ENCODE measurements around the gene SACM1L.
A peak's percentile ranks its signal among the peaks of the same experiment; 100 is the strongest.

Gene SACM1L, protein sequence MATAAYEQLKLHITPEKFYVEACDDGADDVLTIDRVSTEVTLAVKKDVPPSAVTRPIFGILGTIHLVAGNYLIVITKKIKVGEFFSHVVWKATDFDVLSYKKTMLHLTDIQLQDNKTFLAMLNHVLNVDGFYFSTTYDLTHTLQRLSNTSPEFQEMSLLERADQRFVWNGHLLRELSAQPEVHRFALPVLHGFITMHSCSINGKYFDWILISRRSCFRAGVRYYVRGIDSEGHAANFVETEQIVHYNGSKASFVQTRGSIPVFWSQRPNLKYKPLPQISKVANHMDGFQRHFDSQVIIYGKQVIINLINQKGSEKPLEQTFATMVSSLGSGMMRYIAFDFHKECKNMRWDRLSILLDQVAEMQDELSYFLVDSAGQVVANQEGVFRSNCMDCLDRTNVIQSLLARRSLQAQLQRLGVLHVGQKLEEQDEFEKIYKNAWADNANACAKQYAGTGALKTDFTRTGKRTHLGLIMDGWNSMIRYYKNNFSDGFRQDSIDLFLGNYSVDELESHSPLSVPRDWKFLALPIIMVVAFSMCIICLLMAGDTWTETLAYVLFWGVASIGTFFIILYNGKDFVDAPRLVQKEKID

DNA sequence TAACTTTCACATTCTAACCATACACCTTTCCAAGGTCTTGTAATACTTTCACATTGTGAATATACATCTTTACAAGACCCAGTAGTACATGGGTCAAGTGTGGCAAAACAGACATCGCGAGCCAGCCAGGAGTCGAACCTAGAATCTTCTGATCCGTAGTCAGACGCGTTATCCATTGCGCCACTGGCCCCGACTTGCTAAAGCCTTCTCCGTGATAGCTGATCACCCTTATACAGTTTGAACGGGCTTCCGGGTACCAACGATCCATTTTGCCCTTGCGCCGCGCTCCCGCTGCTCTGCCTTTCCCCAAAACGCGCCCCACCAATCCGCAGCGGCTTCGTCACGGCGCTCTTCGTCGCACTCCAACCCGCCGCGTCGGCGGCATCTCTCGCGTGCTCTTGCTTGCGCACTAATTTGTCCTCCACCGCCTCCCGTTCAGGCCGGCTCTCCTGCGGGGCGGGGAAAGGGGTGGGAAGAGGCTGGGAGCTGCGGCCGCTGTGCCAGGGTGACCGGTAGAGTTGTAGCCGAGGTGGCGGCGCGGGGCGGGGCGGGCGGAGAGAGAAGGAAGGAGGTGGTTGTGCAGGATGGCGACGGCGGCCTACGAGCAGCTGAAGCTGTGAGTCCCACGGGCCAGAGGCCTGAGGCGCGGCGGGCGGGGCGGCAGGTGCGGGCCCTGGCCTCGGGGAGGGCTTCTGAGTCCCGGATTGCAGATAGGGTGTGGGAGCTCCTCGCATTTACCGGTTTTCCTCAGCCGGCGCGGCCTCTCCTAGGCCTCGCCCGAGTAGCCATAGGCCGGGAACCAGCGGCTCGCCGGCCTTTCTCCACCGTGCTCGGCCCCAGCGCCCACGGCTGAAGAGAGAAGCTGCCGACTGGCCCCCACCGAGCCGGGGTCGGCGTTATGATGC lies at the start of gene SACM1L:
Gene SACM1L, plus strand, starts transcription at position 515 of the 905 bp plus-strand sequence. Its CDS starts 70 bp downstream, at position 585.
- DNase-seq = peak; percentile 99

DNA sequence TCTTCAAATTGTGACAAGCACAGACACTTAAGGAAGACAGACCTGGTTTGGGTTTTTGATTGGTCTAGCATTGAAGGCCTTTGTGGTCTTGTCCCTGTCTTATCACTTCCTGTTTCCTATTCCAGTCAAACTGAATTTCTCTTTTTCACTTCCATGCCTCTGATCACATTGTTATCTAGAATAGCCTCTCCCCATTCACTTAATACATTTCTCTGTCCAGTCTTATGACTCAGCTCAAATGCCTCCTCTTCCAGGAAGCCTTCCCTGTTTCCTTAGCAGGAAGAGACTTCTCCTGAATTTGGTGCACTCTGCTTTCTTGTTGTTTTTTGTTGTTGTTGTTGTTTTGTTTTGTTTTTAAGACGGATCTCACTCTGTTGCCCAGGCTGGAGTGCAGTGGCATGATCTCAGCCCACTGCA lies 49.1 kb upstream of the SACM1L start:
- DNase-seq = no peak

DNA sequence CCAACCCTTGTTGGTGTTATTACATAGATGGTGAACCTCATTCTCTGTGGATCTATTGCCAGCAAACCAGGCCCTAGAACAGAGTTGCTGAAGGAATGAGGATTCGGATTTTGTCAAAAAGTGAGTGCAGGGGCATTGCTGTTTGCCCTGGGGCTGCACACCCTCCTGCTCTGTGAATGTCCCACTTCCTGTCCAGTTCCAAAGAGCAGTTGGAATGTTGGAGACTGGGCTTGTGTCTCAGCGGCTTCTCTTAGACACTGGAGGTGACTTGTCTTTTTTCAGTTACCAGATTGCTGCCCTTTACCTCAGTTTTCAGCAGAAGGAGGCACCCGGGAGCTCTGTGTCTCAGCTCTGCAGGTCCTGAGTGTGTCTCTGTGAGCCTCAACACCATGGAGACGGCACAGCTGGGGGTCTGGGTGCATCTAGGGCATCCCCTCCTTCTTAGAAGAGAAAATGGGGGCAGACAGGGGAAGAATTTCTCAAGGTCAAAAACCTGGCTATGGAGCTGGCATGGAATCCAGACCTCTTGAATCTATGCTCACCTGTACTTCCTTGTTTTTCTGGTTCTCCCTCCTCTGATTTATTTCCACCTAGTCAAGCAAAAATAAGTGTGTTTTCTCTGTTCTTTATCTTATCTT lies 48.4 kb upstream of the SACM1L start:
- DNase-seq = no peak

DNA sequence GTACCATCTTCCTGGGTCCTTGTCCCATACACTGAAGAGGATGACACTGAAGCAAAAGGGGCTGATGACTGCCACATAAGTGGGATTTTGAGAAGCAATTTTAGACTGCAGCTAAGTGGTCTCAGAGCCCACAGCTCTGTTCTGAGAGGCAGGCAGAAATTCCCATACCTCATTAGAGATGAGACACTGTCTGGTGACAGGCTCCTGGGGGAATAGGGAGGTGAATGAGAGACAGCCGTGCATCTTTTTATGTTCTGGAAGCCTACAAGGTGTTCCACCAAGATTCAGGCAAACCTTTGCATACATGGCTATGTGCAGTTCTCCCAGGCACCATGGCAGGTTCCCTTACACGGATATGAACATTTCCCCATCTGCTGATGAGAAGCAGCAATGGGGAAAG lies 47.4 kb upstream of the SACM1L start:
- no peak for DNase-seq

DNA sequence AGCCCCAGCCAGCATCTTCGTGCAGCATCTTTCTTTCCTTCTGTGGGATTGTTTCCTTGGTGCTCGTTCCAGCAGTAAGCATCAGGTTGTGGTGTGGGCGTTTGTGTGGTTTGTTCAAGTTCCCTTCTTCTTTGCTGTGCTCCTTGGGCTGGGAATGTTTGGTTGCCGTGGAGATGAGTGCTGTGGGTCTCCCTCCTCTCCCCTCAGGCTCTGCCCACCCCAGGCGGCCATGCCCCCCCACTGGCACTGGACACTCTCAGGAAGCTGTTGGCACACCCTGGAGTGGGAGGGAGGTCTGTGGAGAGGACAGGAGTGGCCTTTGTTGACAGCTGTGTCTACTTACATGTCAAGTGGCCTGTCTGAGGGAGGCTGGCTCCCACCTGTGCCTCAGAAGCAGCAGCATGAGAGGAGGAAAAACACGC lies 46.5 kb upstream of the SACM1L start:
- DNase-seq = peak; percentile 34

DNA sequence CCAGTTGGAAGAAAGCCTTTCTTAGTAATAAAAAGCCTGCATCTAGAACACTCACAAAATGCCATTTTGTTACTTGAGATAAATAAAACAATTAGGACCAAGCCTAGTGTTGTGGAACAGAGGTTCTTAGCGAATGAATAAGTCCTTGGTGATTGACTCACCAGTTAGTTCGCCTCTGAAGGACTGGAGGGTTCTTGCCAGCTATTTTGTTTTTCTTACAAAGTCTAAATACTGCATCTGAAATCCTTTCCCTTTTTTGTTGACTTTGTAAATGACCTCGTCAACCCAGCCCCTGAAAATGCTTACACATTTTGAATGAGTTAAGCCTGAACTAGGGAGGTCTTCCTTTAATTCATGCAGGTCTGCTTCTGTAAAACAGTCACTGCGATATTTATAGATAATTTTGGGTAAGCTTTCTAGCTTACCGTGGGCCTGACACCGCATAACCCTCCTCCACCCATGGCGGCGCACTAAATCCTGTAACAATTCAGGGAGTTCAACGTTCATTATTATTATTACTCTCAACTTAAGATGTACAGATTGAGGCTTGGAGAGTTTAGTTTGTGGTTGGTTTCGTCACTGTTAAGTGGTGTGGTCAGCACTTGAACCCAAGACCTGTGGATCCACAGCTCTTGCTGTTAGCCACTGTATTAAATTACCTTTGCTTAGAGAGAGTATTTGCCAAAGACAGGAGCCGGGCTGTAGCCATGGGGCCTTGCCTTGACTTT lies 45.0 kb upstream of the SACM1L start:
- DNase-seq = peak; percentile 90

DNA sequence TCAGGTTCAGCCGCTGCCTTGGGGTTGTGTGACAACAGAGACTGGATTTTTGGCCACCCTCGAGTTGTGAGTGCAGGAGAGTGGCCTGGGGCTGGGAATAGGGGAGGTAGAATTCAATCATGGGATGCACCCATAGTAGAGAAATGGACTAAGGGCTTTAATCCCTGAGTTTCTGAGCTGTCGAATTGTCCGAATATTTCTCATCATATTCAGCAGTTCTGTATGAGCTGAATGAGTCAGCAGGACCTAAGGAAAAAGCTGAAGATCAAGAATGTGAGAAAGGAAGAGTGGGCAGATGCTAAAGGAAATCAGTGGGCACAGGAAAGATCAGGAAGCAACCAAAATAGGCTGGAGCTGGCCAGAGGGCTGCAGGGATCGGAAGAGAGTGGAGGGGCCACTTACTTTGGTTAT lies 44.4 kb upstream of the SACM1L start:
- peak; percentile 96 for DNase-seq

DNA sequence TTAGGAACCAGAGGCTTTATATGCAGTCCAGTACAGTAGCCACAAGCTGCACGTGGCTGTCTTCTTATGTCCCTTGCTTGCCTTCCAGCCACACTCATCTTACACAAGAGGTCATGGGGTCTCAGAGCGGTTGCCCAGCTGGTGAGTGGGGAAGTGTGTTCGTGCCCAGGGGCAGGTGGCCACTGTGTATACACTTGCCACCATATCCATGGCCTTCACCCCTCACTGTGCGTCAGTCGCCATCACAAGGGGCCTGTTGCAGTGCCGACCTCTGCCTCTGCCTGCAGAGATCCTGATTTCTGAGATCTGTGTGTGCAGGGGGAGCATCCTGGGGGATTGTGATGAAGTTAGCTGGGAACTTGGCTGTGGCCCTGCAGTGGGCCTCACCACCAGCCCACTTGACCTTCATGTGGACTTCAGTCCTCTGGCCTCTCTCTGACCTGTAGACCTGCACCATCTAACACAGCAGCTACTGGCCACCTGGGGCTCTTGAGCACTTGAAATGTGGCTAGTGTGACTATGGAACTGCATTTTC lies 43.1 kb upstream of the SACM1L start:
- peak; percentile 5 for DNase-seq

DNA sequence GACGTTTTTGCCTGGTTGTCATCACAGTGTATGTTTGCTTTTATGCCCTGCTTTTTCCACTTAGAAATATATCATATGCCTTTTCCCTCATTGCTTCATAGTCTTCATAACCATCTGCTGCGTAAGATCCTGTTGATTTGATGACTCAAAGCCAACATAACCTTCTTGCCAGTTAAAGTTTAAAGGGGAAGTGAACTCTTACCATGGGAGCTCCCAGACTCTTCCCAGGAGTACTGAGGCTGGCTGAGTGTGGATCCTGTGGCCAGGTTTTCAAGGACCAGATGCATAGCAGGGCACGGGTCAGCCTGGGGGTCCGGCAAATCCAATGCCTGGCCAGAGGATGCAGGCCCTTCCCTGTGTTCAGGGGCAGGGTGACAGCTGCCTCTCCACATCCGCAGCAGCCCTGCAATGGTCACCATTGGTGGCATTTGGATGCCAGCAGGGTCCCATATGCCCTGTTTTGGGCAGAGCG lies 42.0 kb upstream of the SACM1L start:
- DNase-seq = peak; percentile 97

DNA sequence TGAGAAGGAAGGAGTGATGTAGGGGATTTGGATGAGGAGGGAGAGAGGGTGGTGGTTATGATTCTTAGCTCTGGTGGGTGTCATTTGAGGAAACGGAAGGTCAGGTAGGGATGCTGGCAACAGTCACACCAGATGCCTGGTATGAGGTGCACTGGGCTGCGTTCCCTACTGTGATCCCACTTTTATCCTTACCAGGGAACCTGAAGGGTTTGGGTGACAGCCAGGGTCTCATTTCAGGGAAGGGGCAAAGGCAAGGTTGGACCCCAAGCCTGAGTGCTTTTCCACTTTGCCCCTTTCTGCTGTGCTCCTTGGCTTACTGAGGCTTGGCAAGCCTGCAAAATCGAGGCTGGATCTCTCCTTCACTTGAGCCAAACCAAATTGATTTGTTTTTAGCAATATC lies 36.0 kb upstream of the SACM1L start:
- no peak for DNase-seq

DNA sequence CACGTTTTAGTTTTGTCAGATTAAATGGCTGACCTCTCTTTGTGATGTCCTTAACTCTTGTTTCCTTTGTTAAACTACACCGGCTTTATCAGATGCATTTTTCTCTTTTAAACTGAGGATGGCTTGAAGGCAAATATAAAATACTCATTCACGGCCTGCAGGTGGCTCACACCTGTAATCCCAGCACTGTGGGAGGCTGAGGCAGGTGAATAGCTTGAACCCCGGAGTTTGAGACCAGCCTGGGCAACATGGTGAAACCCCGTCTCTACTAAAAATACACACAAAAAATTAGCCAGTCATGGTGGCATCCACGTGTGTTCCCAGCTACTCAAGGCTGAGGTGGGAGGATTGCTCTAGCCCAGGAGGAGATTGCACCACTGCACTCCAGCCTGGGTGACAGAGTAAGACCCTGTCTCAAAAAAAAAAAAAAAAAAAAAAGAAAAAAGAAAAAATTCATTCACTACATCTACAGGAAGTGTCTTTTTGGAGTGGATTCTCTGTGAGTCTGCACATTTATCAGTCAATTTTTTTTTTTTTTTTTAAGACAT lies 34.7 kb upstream of the SACM1L start:
- no peak for DNase-seq

DNA sequence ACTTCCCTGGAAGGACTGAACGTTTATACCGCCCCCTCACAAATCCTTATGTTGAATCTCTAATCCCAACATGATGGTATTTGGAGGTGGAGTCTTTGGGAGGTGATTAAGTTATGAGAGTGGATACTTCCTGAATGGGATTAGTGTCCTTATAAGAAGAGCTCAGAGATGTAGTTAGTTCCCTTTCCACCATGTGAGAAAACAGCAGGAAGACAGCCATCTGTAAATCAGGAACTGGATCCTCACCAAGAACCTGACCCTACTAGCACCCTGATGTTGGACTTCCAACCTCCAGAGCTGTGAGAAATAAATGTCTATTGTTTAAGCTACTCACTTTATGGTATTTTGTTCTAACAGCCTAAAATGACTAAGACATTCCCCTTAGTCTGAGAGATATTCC lies 33.3 kb upstream of the SACM1L start:
- DNase-seq = peak; percentile 53

DNA sequence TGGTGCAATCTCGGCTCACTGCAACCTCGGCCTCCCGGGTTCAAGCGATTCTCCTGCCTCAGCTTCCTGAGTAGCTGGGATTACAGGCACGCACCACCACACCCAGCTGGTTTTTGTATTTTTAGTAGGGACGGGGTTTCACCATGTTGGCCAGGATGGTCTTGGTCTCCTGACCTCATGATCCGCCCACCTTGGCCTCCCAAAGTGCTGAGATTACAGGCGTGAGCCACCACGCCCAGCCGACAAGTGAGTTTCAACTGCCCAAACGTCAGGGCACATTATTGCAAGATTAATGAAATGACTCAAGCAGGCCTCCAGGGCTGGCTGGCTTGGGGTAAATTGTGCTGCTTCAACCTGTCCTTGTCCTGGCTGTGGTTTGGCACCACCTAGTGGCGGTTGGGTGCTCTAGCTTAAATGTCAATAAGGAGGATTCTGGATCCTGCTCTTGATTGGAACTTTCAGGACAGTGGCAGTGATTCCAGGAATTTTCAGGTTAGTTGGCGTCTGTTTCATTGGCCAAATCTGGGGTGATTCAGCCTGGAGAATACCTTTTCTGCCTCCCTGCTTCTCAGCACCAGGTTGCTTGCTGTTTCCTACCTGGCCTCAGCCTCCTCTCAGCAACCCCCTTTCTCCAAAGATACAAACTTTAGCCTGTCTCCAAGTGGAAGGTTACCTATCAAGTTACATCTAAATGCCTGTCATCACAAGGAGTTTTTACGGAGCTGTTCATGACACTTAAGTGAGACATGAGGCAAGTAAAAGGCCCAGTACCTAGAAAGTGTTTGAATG lies 32.4 kb upstream of the SACM1L start:
- DNase-seq = peak; percentile 92

DNA sequence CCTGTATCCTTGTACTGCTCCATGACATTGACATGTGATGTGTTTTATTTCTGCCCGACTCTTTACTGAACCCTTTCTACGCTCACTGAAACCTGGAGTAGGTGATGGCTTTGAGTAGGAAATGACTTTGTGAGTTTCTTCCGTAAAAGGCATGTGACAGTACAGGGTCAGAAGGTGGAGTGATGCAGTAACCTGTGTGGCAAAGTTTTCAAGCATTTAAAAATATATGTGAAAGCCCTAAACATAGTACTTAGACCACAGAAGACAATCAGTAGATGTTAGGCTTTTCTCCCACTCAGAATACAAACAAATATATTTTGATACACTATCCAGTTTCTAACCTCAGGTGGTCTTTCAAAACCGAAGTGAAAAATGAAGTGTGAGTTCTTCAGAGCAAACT lies 31.3 kb upstream of the SACM1L start:
- DNase-seq = no peak

DNA sequence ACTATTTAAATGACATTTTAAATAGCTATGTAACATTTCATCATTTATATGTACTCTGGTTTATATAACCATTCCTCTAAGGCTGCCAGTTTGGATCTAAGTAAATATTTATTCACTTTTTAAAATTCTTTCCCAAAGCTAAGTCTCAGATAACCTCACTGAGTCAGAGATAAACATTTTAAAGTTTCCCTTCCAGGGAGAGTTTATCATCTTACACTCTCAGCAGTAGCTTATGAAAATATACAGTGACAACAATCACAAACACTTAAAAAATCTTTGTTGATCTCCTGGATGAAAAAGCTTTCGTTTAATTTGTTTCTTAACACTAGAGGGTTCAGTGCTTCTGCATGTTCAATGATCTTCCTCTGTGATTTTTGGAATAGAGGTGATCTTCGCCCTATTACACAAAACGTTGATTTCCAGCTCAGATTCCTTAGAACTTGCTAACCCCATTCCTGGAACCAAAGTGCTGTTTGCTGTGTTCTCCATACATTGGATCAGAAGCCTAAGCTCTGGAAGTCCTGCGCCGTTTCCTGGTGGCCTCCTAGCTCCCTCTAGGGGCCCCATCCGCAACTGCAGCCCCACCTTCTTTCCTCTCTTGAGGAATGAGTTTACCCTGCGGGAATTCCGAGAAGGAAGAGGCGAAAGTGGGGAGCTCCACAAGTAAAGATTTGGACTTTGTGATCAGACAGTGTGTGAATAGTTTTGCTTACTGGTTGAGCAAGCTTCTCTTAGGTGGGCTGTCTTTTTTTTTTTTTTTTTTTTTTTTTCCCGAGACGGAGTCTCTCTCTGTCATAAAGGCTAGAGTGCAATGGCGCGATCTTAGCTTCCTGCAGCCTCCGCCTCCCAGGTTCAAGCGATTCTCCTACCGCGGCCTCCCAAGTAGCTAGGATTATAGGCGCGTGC lies 29.3 kb upstream of the SACM1L start:
- DNase-seq = peak; percentile 83

DNA sequence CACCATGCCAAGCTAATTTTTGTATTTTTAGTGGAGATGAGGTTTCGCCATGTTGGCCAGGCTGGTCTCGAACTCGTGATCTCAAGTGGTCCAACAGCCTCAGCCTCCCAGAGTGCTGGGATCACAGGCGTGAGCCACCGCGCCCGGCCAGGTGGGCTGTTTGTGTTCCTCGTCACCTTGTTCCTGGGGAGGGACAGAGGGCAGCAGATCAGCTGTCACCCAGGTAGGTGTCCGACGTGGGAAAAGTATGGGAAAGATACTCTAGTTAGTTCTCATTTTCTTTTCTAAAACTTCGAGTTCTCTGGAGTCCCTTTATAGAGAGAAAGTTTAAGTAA lies 28.7 kb upstream of the SACM1L start:
- no peak for DNase-seq

DNA sequence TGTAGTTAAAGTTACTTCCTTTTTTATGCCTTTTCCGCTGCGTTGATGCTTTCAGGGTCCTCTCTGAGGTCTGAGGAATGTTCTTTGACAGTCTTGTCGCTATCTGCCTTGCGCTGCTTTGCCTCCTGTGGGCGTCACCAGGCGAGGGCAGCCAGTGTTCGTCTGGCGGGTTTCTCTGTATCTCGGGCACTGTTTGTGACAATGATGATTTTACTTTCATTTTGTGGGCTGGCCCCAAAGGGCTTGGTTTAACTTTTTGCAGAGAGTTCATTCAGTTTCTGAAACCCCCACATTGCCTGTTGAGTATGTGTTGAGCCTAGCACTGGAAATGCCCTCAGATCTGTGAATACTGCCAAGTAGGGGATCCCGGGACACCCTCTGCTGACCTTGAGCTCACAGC lies 24.6 kb upstream of the SACM1L start:
- no peak for DNase-seq

DNA sequence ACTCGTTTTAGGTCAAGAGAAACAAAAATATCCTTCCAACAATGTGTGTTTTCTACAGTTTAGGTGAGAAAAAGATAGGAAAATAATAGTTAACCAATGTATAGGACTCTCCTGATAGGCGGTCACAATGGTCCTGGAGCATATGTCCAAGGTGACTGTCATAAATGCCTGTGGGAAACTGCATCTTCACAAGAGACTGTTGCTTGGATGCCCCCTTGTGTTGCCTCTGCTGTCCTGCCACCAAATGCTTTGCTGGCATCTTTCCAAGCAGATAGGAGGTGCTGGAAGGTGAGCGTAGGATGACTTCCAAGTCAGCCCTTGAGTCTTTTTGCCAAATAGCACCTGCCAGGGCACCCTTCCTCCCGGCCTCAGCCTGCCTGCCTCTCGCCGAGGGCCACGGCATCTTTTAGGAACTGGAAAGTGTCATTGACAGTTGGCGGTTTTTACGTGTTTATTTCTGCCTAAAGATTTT lies 24.1 kb upstream of the SACM1L start:
- peak; percentile 40 for DNase-seq

DNA sequence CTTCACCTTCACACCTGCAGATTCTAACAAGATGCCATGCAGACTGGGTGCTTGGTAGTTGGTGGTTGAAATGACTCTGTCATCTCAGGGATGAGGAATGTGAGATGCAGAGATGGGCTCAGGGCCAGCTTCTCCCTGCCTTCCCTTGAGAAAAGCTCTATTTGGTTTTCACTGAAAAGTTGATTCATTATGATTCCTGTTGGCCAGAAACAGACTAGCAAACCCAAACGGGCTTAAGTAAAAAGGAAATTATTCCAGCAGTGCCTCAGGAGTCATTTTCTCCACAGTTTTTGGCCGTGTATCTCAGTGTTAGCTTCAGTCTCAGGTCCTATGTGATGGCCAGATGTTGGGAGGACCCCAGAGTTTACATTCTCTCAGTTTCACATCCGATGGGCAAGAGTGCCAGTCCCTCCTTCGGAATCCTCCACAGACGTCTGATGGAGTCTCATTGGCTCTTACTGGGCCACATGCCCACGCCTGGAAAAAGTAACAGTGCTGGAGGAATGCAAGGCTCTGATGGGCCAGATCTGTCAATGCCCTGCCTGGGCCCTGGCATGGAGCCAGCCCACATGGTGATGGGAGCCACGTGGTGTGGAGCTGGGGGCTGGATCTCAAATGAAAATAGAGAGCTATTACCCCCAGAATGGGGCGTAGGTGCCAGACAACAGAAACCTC lies 22.3 kb upstream of the SACM1L start:
- DNase-seq = peak; percentile 56

Data from HCEC 1CT (cell line).